Measurements from ENCODE around the gene VILL. TPM values are rescaled to one million over a fixed set of nuclear protein-coding genes. Genes with fewer than 3 reads are reported as not detected.

VILL gene
- total RNA-seq, 4 donors from 2014 or later = 3.5 to 7.5 (median 5.2) TPM

GRCh38 chr3:37989821-37990480 is 635 bp upstream of the VILL start:
- WGBS, 2 donors (ENCODE audit: low coverage in 1 of 2) = 100% methylated on average over 1 of the region's 7 CpGs; no CpG with 5 or more reads in 1 of the 2 donors
- H3K27ac ChIP-seq = no peak overlapping the region

GRCh38 chr3:37991109-37991508 is 523 bp downstream of the VILL start:
- H3K4me1 ChIP-seq = peaks cover 0 to 26% (median 0%) of the 10 kb centered on the region in 3 donors
- H3K27me3 ChIP-seq = no peaks in the 10 kb centered on the region
- H3K27ac ChIP-seq = no peak overlapping the region
- no peak for TF ChIP-seq POLR2AphosphoS5 (IDR thresholded peaks at IDR 0.05)
- TF ChIP-seq CTCF (IDR thresholded peaks at IDR 0.05) = no peak
- TF ChIP-seq POLR2A (IDR thresholded peaks at IDR 0.05) = no peak
- TF ChIP-seq EP300 (IDR thresholded peaks at IDR 0.05) = no peak
- 42 to 100% methylated on average over 2 to 4 of the region's 6 CpGs for WGBS, 2 donors (ENCODE audit: low coverage in 1 of 2)
- ATAC-seq = no peak
- H3K36me3 ChIP-seq = no peaks in the 10 kb centered on the region
- H3K9me3 ChIP-seq = no peaks in the 10 kb centered on the region
- H3K4me3 ChIP-seq = no peak overlapping the region

More at GRCh38 chr3:37989821-37990480, 635 bp upstream of the VILL start:
- peaks cover 0 to 20% (median 0%) of the 10 kb centered on the region in 3 donors for H3K4me1 ChIP-seq
- H3K9me3 ChIP-seq = no peaks in the 10 kb centered on the region
- peaks cover 0 to 2% of the 10 kb centered on the region in 2 donors for H3K36me3 ChIP-seq
- no peaks in the 10 kb centered on the region for H3K27me3 ChIP-seq
- no peak for TF ChIP-seq POLR2A (IDR thresholded peaks at IDR 0.05)
- no peak for TF ChIP-seq CTCF (IDR thresholded peaks at IDR 0.05)
- ATAC-seq = no peak
- H3K4me3 ChIP-seq = no peak overlapping the region

- H3K27me3 ChIP-seq = no peaks in the 10 kb centered on the region
- no peak for TF ChIP-seq POLR2AphosphoS5 (IDR thresholded peaks at IDR 0.05)
- TF ChIP-seq CTCF (IDR thresholded peaks at IDR 0.05) = no peak
- no peak for TF ChIP-seq EP300 (IDR thresholded peaks at IDR 0.05)
- TF ChIP-seq POLR2A (IDR thresholded peaks at IDR 0.05) = no peak
- H3K4me3 ChIP-seq = no peak overlapping the region
- no peak overlapping the region for H3K27ac ChIP-seq
- 82 to 100% methylated on average over 2 of the region's 7 CpGs for WGBS, 2 donors (ENCODE audit: low coverage in 1 of 2)
- H3K4me1 ChIP-seq = peaks cover 0 to 27% (median 0%) of the 10 kb centered on the region in 3 donors
- ATAC-seq = no peak
- H3K36me3 ChIP-seq = no peaks in the 10 kb centered on the region
- H3K9me3 ChIP-seq = no peaks in the 10 kb centered on the region
Observed at GRCh38 chr3:37991823-37992222, 1.2 kb downstream of the VILL start.

DNA sequence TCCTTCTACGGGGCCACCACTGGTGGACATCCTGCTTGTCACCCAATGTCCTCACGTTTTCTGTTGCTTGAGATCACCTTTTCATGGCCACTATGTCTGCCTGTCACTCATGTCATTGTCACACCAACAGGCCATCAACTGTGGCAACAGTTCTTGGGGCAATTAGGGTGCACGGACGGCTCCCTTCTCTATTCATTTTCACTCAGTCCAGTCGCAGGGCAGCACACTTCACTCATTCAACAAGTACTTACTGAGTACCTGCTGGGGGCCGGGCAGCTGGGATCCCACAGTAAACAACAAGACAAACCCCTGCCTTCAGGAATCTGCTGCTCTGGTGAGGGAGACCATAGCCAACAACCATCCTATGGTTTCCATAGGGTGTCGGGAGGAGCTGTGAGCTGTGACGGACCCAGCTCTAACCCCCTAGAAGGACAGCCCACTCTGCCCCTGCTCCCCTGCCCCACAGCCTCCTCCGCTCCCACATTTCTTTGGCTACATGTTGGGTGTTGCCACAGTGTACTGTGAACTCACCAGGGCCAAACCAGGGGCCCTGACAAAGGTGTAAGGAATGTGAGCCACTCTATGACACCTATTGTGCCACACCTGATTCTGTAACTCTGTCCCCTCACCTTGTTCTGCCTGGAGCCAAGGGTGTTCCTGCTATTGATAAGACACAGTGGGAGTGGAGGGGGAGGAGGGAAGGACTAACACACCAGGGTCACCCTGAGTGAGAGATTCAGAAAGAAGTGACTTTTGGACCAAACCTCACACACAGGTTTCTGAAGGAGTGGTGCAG is 1.9 kb downstream of the VILL start:
- H3K27me3 ChIP-seq = no peaks in the 10 kb centered on the region
- no peaks in the 10 kb centered on the region for H3K9me3 ChIP-seq
- peaks cover 0 to 34% (median 0%) of the 10 kb centered on the region in 3 donors for H3K4me1 ChIP-seq
- no peaks in the 10 kb centered on the region for H3K36me3 ChIP-seq
- no peak overlapping the region for H3K27ac ChIP-seq
- no peak for TF ChIP-seq POLR2A (IDR thresholded peaks at IDR 0.05)
- no peak for TF ChIP-seq EP300 (IDR thresholded peaks at IDR 0.05)
- TF ChIP-seq POLR2AphosphoS5 (IDR thresholded peaks at IDR 0.05) = no peak
- no peak for TF ChIP-seq CTCF (IDR thresholded peaks at IDR 0.05)
- no peak for ATAC-seq
- 80% methylated on average over 1 of the region's 9 CpGs; no CpG with 5 or more reads in 1 of the 2 donors for WGBS, 2 donors (ENCODE audit: low coverage in 1 of 2)
- no peak overlapping the region for H3K4me3 ChIP-seq

Measured in gastroesophageal sphincter (tissue), 4 donors.